ENCODE data around the gene DDB1.
"Not testable (repeated sequence)": the region's sequence is repeated elsewhere in the genome, so short reads cannot be mapped to it uniquely, and the experiment has no call there.

DDB1 gene

DNA sequence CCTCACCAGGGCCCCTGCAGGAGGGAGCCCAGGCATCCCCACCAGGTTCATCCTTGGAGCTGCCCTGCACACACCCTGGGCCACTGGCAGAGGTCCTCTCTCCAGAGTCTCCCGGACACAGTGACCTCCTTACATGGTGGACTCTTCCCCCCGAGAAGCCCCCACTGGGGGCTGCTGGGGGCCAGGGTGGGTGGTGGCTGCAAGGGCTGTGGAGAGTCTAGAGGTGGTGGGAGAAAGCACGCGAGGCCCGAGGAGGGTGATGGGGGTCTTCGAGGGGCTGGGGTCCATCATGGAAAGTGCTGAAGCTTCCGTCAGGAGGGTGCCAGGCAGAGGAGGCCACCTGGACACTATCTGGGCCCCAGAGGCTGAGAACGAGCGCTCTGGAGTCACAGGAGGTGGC is 74.4 kb downstream of the DDB1 start:
- Histone ChIP-seq H3K9me3 (ENCODE audit: control insufficient read depth in 1 of 2, low read length in 2 of 2) (no peaks in the 10 kb centered on the region), H3K27ac (ENCODE audit: low read length) (no peak overlapping the region), H3K4me1 (ENCODE audit: control insufficient read depth in 1 of 2, insufficient read depth in 2 of 2, low read length in 2 of 2) (no peaks in the 10 kb centered on the region), H3K36me3 (ENCODE audit: control insufficient read depth in 1 of 2, insufficient read depth in 2 of 2, low read length in 2 of 2) (no peaks in the 10 kb centered on the region), H3K4me3 (ENCODE audit: low read depth in 1 of 2, low read length in 2 of 2) (no peak overlapping the region), H3K27me3 (ENCODE audit: low read depth, low read length) (no peaks in the 10 kb centered on the region)

DNA sequence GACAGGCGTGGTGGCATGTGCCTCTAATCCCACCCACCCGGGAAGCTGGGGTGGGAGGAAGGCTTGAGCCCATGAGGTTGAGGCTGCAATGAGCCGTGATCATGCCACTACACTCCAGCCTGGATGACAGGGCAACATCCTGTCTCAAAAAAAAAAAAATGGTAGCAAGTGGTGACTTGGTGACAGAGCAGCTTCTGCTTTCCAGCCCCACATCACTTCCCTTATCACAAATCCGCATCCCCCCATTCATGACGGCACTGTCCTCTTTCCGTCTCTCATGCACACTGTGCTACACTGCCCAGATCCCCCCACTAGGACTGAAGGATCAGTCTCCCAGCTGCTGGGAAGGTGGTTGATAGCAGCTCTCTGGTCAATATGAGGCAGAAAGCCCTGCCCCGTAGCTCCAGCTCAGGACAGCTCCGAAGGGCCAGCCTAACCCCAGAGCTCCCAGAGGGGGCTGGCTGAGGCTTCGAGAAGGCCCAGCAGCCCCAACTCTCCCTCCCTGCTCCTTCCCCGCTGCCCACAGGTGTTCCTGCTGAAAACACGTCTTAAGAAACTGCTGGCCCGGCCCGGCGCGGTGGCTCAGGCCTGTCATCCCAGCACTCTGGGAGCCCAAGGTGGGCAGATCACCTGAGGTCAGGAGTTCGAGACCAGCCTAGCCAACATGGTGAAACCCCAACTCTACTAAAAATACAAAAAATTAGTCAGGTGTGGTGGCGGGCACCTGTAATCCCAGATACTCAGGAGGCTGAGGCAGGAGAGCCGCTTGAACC is 76.0 kb downstream of the DDB1 start:
- Histone ChIP-seq H3K27me3 (ENCODE audit: low read depth, low read length) (no peaks in the 10 kb centered on the region), H3K27ac (ENCODE audit: low read length) (no peak overlapping the region), H3K4me3 (ENCODE audit: low read depth in 1 of 2, low read length in 2 of 2) (no peak overlapping the region), H3K9me3 (ENCODE audit: control insufficient read depth in 1 of 2, low read length in 2 of 2) (no peaks in the 10 kb centered on the region), H3K4me1 (ENCODE audit: control insufficient read depth in 1 of 2, insufficient read depth in 2 of 2, low read length in 2 of 2) (no peaks in the 10 kb centered on the region), H3K36me3 (ENCODE audit: control insufficient read depth in 1 of 2, insufficient read depth in 2 of 2, low read length in 2 of 2) (no peaks in the 10 kb centered on the region)

DNA sequence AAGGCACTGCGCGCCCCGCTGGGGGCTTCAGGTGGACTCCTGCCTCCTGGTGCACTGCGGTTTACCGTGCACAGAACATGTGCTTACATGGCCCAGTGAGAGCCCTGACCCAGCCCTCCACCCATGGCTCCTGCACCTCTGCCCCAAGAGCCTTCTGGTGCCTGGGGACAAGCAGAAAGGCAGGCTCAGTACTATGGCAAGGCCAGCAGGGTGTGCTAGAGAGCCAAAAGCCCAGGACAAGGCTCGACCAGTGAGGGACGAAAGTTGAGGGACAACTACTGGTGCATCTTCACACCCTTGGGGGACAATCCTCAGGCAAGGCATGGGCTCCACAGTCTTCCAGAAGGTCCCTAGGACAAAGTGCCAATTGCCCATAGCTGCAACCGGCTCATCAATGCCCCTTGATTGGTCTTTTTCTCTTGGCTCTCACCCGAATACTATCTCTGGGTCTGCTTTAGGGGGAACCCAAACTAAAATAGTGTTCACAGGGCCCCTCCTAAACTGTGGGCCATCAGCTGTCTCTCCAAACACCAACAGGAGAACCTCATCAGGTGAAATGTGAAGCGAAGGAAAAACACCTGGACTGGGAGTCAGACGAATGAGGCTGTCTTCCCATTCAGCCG is 78.4 kb downstream of the DDB1 start:
- Histone ChIP-seq H3K4me1 (ENCODE audit: control insufficient read depth in 1 of 2, insufficient read depth in 2 of 2, low read length in 2 of 2) (no peaks in the 10 kb centered on the region), H3K27me3 (ENCODE audit: low read depth, low read length) (no peaks in the 10 kb centered on the region), H3K4me3 (ENCODE audit: low read depth in 1 of 2, low read length in 2 of 2) (no peak overlapping the region), H3K27ac (ENCODE audit: low read length) (no peak overlapping the region), H3K36me3 (ENCODE audit: control insufficient read depth in 1 of 2, insufficient read depth in 2 of 2, low read length in 2 of 2) (no peaks in the 10 kb centered on the region), H3K9me3 (ENCODE audit: control insufficient read depth in 1 of 2, low read length in 2 of 2) (no peaks in the 10 kb centered on the region)

DNA sequence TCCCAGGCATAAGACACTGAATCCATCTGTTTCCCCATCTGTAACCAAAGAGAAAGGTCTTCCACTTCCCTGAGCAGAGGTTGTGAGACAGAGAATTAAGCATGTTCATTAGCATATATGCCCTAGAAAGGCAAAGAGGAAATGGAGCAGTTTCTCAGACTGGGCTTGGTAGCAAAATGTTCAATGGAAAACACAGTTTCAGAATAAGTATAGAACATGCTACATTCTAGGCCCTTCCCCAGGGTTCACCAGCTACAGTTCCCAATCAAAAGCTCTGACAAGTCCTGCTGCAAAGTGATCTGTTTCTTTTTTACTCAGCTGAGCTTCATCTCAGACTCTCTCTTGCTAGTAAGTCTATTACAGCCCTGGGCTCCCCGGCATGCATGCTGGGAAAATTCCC is 80.6 kb downstream of the DDB1 start:
- H3K27me3 ChIP-seq (ENCODE audit: low read depth, low read length); H3K4me1 ChIP-seq (ENCODE audit: control insufficient read depth in 1 of 2, insufficient read depth in 2 of 2, low read length in 2 of 2); H3K9me3 ChIP-seq (ENCODE audit: control insufficient read depth in 1 of 2, low read length in 2 of 2); H3K4me3 ChIP-seq (ENCODE audit: low read depth in 1 of 2, low read length in 2 of 2); H3K36me3 ChIP-seq (ENCODE audit: control insufficient read depth in 1 of 2, insufficient read depth in 2 of 2, low read length in 2 of 2); H3K27ac ChIP-seq (ENCODE audit: low read length): not testable (repeated sequence)

DNA sequence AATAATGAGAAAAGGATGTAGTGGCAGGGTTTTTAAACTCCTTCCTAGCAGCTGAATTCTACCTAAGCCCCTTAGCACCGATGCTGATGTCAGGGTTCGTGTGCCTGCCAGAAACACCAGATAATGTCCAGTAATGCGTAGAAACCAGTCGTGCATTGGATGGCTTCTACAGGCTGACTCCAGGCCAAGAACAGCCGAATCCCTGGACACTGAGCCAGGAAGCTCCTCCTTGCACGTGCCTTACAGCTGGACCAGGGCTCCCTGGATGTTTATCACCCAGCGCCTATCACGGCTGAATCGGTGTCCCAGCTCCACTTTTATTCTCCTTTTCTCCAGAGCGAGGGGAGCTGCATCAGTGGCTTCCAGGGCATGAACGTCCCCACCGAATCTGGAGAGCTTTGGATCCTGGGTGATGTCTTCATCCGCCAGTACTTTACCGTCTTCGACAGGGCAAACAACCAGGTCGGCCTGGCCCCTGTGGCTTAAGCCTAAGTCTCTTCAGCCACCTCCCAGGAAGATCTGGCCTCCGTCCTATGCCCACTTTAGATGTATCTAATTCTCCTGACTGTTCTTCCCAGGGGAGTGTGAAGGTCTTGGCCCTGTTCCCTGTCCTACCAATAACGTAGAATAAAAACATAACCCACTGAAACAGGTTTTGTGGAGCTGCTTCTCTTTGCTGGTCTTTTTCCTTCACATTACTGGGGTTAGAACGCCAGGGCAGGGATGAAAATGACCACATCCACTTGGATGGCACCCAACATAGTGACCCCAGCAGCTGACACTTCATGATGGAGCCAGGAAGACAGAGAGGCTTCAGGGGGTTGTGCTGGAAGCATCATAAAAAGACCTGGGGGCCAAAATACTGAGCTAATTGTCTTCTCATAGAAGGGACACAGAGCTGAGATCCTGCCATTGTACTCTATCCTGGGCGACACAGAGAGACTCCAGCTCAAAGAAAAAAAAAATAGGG is 81.8 kb downstream of the DDB1 start:
- H3K36me3 ChIP-seq (ENCODE audit: control insufficient read depth in 1 of 2, insufficient read depth in 2 of 2, low read length in 2 of 2); H3K4me1 ChIP-seq (ENCODE audit: control insufficient read depth in 1 of 2, insufficient read depth in 2 of 2, low read length in 2 of 2); H3K27me3 ChIP-seq (ENCODE audit: low read depth, low read length); H3K27ac ChIP-seq (ENCODE audit: low read length); H3K9me3 ChIP-seq (ENCODE audit: control insufficient read depth in 1 of 2, low read length in 2 of 2); H3K4me3 ChIP-seq (ENCODE audit: low read depth in 1 of 2, low read length in 2 of 2): not testable (repeated sequence)

All from muscle layer of duodenum (tissue), 2 donors.